ENCODE measurements around the gene INSIG1. TPM values are rescaled to one million over a fixed set of nuclear protein-coding genes. Genes with fewer than 3 reads are reported as not detected.

The INSIG1 gene
- total RNA-seq, 1 experiment from 2014 or later: 54.7 TPM

DNA sequence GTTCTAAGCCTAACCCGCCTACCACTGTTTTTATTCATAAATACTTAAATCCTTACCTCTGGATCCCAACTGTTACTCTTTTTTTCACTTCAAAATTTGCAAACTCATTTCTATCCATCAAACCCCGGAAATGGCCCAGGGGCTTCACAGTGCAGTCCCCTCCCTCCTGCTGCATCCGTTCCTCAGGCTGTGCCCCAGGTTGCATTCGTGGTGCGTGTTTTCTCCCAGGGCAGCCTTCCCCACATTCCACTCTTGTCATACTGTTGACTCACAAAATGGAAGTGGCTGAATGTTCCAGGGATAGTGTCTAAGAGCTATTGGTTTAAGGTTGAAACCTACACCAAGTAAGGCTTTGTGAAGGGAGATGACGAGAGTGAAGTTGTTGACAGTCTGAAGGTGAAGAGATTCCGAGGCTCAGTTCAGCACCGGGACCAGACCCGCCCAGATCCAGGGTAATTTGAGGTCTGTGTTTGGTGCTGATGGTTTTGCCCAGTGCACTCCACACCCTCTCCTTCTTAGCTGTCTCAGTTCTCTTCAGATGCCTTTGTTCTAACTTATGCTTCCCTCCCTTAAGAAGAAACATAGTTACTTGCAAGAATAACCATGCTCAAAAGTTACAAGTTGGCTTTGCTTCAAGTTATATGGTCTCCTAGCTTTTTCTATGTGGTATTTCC, 7.7 kb downstream of the INSIG1 start:
- CTCF ChIA-PET: no interaction called here
- ATAC-seq: no peak

More for the DNA sequence above, 7.7 kb downstream of the INSIG1 start:
- H3K36me3 ChIP-seq (ENCODE audit: control insufficient read depth in 1 of 2, insufficient read depth in 2 of 2, low read length in 2 of 2): peaks cover 22 to 41% of the 10 kb centered on the region in 2 experiments
- no peaks in the 10 kb centered on the region for H3K9me2 ChIP-seq (ENCODE audit: insufficient read depth)
- no peak overlapping the region for H3K4me3 ChIP-seq (replicated peaks in 1 of 2; ENCODE audit: low read depth in 1 of 2, low read length in 2 of 2)
- peaks cover 9% of the 10 kb centered on the region; the same call in 1 of the 2 replicates for H3K79me2 ChIP-seq (ENCODE audit: insufficient read depth, low read length)
- H3K27me3 ChIP-seq (ENCODE audit: insufficient read depth, low read length): no peaks in the 10 kb centered on the region
- no peak for TF ChIP-seq POLR2AphosphoS5 (IDR thresholded peaks at IDR 0.05; ENCODE audit: low read depth, low read length)
- TF ChIP-seq, protein P1, sequence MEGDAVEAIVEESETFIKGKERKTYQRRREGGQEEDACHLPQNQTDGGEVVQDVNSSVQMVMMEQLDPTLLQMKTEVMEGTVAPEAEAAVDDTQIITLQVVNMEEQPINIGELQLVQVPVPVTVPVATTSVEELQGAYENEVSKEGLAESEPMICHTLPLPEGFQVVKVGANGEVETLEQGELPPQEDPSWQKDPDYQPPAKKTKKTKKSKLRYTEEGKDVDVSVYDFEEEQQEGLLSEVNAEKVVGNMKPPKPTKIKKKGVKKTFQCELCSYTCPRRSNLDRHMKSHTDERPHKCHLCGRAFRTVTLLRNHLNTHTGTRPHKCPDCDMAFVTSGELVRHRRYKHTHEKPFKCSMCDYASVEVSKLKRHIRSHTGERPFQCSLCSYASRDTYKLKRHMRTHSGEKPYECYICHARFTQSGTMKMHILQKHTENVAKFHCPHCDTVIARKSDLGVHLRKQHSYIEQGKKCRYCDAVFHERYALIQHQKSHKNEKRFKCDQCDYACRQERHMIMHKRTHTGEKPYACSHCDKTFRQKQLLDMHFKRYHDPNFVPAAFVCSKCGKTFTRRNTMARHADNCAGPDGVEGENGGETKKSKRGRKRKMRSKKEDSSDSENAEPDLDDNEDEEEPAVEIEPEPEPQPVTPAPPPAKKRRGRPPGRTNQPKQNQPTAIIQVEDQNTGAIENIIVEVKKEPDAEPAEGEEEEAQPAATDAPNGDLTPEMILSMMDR (IDR thresholded peaks at IDR 0.05 in 2 of 3, conservative IDR thresholded peaks at IDR 0.05 in 1 of 3; ENCODE audit: borderline replicate concordance in 1 of 3, insufficient read depth in 1 of 3, low read depth in 2 of 3, low read length in 2 of 3): no peak
- TF ChIP-seq, protein P2, sequence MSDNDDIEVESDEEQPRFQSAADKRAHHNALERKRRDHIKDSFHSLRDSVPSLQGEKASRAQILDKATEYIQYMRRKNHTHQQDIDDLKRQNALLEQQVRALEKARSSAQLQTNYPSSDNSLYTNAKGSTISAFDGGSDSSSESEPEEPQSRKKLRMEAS (IDR thresholded peaks at IDR 0.05): no peak
- TF ChIP-seq JUND (IDR thresholded peaks at IDR 0.05): no peak
- TF ChIP-seq FOSL1 (IDR thresholded peaks at IDR 0.05; ENCODE audit: low read depth): no peak
- TF ChIP-seq SP1 (IDR thresholded peaks at IDR 0.05; ENCODE audit: low read depth): no peak
- TF ChIP-seq SIN3A (IDR thresholded peaks at IDR 0.05; ENCODE audit: low read depth): no peak
- TF ChIP-seq, protein P3, sequence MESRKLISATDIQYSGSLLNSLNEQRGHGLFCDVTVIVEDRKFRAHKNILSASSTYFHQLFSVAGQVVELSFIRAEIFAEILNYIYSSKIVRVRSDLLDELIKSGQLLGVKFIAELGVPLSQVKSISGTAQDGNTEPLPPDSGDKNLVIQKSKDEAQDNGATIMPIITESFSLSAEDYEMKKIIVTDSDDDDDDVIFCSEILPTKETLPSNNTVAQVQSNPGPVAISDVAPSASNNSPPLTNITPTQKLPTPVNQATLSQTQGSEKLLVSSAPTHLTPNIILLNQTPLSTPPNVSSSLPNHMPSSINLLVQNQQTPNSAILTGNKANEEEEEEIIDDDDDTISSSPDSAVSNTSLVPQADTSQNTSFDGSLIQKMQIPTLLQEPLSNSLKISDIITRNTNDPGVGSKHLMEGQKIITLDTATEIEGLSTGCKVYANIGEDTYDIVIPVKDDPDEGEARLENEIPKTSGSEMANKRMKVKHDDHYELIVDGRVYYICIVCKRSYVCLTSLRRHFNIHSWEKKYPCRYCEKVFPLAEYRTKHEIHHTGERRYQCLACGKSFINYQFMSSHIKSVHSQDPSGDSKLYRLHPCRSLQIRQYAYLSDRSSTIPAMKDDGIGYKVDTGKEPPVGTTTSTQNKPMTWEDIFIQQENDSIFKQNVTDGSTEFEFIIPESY (IDR thresholded peaks at IDR 0.05; ENCODE audit: extremely low read depth, insufficient replicate concordance, low read length): no peak
- no peak for TF ChIP-seq ELF1 (IDR thresholded peaks at IDR 0.05; ENCODE audit: borderline replicate concordance, low read depth)
- TF ChIP-seq TCF7L2 (IDR thresholded peaks at IDR 0.05; ENCODE audit: borderline replicate concordance, extremely low read depth, insufficient read depth, insufficient read length): no peak
- no peak for TF ChIP-seq POLR2A (IDR thresholded peaks at IDR 0.05; ENCODE audit: borderline replicate concordance, extremely low read depth, insufficient read depth, insufficient read length)
- TF ChIP-seq ZNF274 (IDR thresholded peaks at IDR 0.05; ENCODE audit: low read depth, low read length): no peak
- TF ChIP-seq SRF (IDR thresholded peaks at IDR 0.05; ENCODE audit: low read depth): no peak
- no peak for TF ChIP-seq CEBPB (IDR thresholded peaks at IDR 0.05; ENCODE audit: low read depth)
- no peak for TF ChIP-seq EZH2phosphoT487 (IDR thresholded peaks at IDR 0.05; ENCODE audit: borderline replicate concordance)
- TF ChIP-seq ZFX (IDR thresholded peaks at IDR 0.05): no peak
- no peak for TF ChIP-seq EZH2 (IDR thresholded peaks at IDR 0.05)
- TF ChIP-seq YY1 (IDR thresholded peaks at IDR 0.05; ENCODE audit: extremely low read depth, insufficient replicate concordance, low read depth, low read length): no peak
- TF ChIP-seq, protein P4, sequence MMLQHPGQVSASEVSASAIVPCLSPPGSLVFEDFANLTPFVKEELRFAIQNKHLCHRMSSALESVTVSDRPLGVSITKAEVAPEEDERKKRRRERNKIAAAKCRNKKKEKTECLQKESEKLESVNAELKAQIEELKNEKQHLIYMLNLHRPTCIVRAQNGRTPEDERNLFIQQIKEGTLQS (IDR thresholded peaks at IDR 0.05): no peak
- no peak for TF ChIP-seq EGR1 (IDR thresholded peaks at IDR 0.05; ENCODE audit: low read depth)
- H3K27ac ChIP-seq (ENCODE audit: low read depth, low read length): no peak overlapping the region
- H2AFZ ChIP-seq (ENCODE audit: low read depth, low read length, poor library complexity, severe bottlenecking): no peak overlapping the region
- RAD21 ChIA-PET (ENCODE audit: low non-redundant PET in 1 of 2, low total read pairs in 2 of 2, uncharacterized antibody in 2 of 2, unreplicated experiment in 2 of 2): no interaction called here
- POLR2A ChIA-PET: no interaction called here
- intact Hi-C loops (cut with micrococcal nuclease): no loop called here
- H4K20me1 ChIP-seq (ENCODE audit: insufficient read depth): no peaks in the 10 kb centered on the region
- no peak overlapping the region for H3K9ac ChIP-seq (ENCODE audit: low read length)
- BruUV-seq (replicated peaks): no TSS peak
- H3K4me2 ChIP-seq (ENCODE audit: low read length): no peak overlapping the region
- H3K9me3 ChIP-seq (ENCODE audit: control insufficient read depth in 1 of 2, insufficient read depth in 1 of 2, low read depth in 1 of 2, low read length in 2 of 2): no peaks in the 10 kb centered on the region
- H3K4me1 ChIP-seq (ENCODE audit: control insufficient read depth in 1 of 2, insufficient read depth in 2 of 2, low read length in 2 of 2): peaks cover 0 to 19% of the 10 kb centered on the region in 2 experiments; a peak in 2 of 4 replicates
- no peak for DNase-seq (ENCODE audit: low read depth, low spot score)

Measured in HCT116 (cell line).